DMS153 treated with DMSO at 0.1 percent for 48 hours (cell line): ENCODE measurements around the gene PEF1.
A peak's percentile ranks its signal among the peaks of the same experiment; 100 is the strongest.

Experiments used
- DNase-seq: peaks from one replicate; lab custom pipeline; 2025; ENCODE audit not compliant: unreplicated experiment; lab: John Stamatoyannopoulos, UW

The PEF1 gene

DNA sequence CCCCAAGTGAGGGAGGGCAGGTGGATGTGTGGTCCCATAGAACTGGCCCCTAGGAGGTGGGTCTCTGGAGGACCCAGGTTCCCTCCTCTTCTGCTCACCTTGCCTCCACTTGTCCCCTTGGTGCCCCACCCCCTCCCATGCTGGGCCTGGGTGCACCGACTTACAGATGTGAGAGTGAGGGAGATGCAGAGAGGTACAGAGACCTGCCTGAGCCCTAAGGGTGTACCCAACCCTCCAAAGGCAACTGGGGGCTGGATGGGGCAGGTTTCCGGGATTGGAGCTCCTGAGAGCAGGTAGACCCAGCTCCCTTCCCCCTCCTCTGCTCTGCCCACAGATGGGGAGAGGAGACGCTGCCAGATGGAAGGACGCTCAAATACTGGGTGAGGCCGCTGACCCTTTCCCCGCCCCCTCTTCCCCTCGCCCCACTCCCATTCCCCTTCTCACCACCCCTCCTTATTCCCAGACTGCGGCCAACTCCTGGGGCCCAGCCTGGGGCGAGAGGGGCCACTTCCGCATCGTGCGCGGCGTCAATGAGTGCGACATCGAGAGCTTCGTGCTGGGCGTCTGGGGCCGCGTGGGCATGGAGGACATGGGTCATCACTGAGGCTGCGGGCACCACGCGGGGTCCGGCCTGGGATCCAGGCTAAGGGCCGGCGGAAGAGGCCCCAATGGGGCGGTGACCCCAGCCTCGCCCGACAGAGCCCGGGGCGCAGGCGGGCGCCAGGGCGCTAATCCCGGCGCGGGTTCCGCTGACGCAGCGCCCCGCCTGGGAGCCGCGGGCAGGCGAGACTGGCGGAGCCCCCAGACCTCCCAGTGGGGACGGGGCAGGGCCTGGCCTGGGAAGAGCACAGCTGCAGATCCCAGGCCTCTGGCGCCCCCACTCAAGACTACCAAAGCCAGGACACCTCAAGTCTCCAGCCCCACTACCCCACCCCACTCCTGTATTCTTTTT is 58.0 kb downstream of the PEF1 start:
- DNase-seq, result no peak

DNA sequence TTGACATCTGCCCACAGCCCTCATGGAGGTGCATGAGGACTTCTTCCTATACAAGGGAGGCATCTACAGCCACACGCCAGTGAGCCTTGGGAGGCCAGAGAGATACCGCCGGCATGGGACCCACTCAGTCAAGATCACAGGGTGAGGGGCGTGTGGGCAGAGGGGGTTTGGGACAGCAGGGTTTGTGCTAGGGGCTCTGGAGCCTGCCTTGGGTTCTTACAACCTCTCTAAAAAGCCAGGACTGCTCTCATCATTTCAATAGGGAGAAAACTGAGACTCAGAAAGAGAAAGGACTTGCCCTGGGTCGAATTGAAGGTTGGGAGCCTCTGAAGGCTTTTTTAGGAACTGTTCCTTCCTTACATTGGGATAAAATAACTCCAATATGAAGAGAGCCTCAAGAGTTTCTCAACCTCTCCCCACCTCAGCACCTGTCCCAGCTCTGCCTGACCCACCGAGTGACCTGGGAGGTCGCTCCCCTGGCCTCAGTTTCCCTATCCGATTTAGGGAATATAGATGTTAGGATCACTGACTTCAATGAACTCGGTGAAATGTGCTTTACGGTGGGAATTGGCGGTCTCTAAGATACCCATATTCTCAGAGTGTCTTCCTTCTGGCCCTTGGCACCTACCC is 58.8 kb downstream of the PEF1 start:
- no peak for DNase-seq

- no peak for DNase-seq
Observed at GRCh38 chr1:31584869-31585735, 59.6 kb downstream of the PEF1 start.

GRCh38 chr1:31583995-31584868 is 60.4 kb downstream of the PEF1 start:
- DNase-seq, result peak; percentile 69

GRCh38 chr1:31583082-31583994 is 61.3 kb downstream of the PEF1 start:
- no peak for DNase-seq

DNA sequence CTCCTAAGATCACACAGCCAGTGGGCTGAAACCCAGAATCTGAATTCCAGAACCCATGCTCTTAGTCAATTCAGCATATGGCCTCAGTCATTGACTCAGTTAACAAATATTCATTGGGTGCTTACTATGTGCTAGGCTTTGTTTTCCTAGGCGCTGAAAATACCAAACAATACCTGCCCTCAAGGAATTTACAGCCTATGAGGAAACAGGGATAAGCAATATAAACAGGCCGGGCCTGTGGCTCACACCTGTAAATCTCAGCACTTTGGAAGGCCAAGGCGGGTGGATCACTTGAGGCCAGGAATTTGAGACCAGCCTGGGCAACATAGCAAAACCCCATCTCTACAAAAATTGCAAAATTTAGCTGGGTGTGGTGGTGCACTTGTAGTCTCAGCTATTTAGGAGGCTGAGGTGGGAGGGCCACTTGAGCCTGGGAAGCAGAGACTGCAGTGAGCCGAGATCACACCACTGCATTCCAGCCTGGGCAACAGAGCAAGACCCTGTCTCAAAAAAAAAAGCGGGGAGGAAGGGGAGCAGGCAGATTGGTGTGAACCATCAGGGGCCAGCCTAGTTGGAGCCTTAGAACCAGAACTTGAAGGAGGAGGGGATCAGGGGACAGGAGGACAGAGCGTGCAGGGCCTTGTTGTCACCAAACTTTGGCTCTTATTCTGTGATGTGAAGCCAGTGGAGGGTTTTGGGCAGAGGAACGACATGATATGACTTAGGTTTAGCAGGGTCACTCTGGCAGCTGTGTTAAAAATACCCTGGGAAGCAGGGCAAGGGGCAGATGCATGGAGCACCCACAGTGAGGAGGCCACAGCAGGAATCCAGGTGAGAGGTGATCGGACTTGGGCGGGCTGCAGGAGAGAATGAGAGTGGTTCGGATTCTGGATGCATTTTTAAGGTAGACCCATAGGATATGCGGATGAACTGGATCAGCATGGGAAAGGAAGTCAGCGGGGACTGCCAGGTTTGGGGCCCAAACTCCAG is 62.6 kb downstream of the PEF1 start:
- no peak for DNase-seq

- no peak for DNase-seq
Observed at GRCh38 chr1:31580891-31581603, 63.6 kb downstream of the PEF1 start.

DNA sequence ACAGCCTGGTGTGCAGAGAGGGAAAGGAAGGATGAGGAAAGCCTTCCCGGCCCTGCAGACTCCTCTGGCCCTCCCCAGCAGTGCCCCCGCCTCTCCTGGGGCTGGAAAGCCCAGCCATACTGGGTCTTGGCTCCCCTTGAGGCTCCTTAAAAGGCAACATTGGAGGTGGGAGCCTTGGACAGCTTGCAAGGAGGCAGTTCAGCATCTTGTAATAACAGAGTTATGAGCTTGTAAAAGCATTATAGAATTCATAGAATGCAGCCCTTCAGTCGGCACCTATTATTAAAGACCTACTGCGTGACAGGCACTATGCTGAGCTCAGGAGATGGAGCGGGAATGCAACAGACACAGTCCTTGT is 64.2 kb downstream of the PEF1 start:
- no peak for DNase-seq
